Progenitor cell of endocrine pancreas (in vitro differentiated cells): Measurements from ENCODE around the gene ITGA4. TPM values are rescaled to one million over a fixed set of nuclear protein-coding genes. Genes with fewer than 3 reads are reported as not detected.

ENCODE experiments used
- DNase-seq: peaks from one replicate; pipeline ENCODE4 v3.0.0; 2021; ENCODE audit warnings: low spot score; ENCODE audit not compliant: unreplicated experiment
- H3K27ac Mint-ChIP-seq: 2 replicates; pipeline ENCODE4 v1.8.0; 2021; ENCODE audit warnings: mild to moderate bottlenecking, moderate library complexity, mixed read lengths
- H3K27me3 Mint-ChIP-seq: 2 replicates; pipeline ENCODE4 v1.8.0; 2021; ENCODE audit warnings: mixed read lengths
- H3K36me3 Mint-ChIP-seq: 2 replicates; pipeline ENCODE4 v1.8.0; 2022; ENCODE audit warnings: mixed read lengths; ENCODE audit not compliant: insufficient read depth
- H3K4me1 Mint-ChIP-seq: 2 replicates; pipeline ENCODE4 v1.8.0; 2021; ENCODE audit warnings: low read depth, mixed read lengths
- H3K4me3 Mint-ChIP-seq: 2 replicates; pipeline ENCODE4 v1.8.0; 2021; ENCODE audit warnings: low read depth, mild to moderate bottlenecking, moderate library complexity, mixed read lengths
- H3K9me3 Mint-ChIP-seq: 2 replicates; pipeline ENCODE4 v1.8.0; 2021; ENCODE audit warnings: low read depth, mixed read lengths
- CTCF ChIP-seq: fragments of 200-600 bp; sonication (generic); IDR thresholded peaks from one replicate; pipeline ENCODE4 v1.5.0; 2021; ENCODE audit warnings: antibody characterized with exemption, mild to moderate bottlenecking; ENCODE audit not compliant: unreplicated experiment
- total RNA-seq: library from RNA; stranded (reverse); gene quantifications from 2 replicates; pipeline ENCODE4 v1.2.1, GENCODE V29; 2021

Gene ITGA4
- total RNA-seq, 1 donor from 2014 or later: 0.96 TPM

DNA sequence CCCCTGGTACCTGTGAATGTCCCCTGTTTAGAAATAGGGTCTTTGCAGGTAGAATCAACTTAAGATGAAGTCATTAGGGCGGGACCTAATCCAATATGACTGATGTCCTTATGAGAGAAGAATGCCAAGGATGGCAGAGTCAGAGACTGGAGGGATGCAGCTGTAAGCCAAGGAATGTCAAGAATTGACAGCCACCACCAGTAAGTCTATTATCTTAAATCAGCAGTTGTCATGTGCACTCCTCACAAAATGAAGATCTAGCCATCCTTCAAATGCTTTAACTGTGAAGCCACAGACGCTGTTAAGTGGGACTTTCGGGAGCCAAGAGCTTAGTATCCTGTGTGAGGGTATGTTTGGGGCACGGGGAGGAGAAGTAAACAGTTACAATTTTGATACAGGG lies 83.2 kb downstream of the ITGA4 start:
- Mint-ChIP-seq H3K4me3 (no peak overlapping the region), H3K4me1 (peaks cover 3% of the 10 kb centered on the region), H3K36me3 (no peaks in the 10 kb centered on the region), H3K9me3 (no peaks in the 10 kb centered on the region), H3K27me3 (peaks cover 6% of the 10 kb centered on the region), H3K27ac (no peak overlapping the region)
- no peak for TF ChIP-seq CTCF
- no peak for DNase-seq

GRCh38 chr2:181542170-181542569 lies 85.0 kb downstream of the ITGA4 start:
- Mint-ChIP-seq H3K4me3 (no peak overlapping the region), H3K36me3 (no peaks in the 10 kb centered on the region), H3K27ac (no peak overlapping the region), H3K9me3 (peaks cover 4% of the 10 kb centered on the region), H3K27me3 (peaks cover 6% of the 10 kb centered on the region), H3K4me1 (peaks cover 7% of the 10 kb centered on the region)
- no peak for TF ChIP-seq CTCF
- no peak for DNase-seq

GRCh38 chr2:181546086-181546485 lies 88.9 kb downstream of the ITGA4 start:
- no peak overlapping the region for H3K4me3 Mint-ChIP-seq
- peaks cover 4% of the 10 kb centered on the region for H3K9me3 Mint-ChIP-seq
- no peak for DNase-seq
- H3K27me3 Mint-ChIP-seq: peaks cover 3% of the 10 kb centered on the region
- H3K4me1 Mint-ChIP-seq: peaks cover 3% of the 10 kb centered on the region
- H3K27ac Mint-ChIP-seq: no peak overlapping the region
- no peaks in the 10 kb centered on the region for H3K36me3 Mint-ChIP-seq
- TF ChIP-seq CTCF: no peak

DNA sequence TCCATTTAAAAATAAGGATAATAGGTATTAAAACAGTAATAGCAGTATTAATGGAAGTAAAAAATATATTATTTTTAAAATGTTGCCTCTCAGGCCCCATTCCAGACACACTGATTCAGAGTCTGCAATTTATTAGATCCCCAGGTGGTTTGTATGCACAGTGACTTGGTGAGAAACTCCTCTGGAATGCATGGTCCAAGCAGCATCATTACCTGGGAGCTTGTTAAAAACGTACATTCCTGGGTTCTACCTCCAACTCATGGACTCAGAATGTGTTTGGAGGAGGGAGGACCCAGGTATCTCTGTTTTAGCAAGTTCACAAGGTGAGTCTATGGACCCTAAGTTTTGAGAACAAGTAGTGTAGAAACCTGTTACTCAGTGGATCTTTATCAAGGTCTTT lies 95.6 kb downstream of the ITGA4 start:
- DNase-seq: no peak
- Mint-ChIP-seq H3K4me1 (no peaks in the 10 kb centered on the region), H3K27me3 (no peaks in the 10 kb centered on the region), H3K4me3 (no peak overlapping the region), H3K9me3 (no peaks in the 10 kb centered on the region), H3K27ac (no peak overlapping the region), H3K36me3 (no peaks in the 10 kb centered on the region)
- no peak for TF ChIP-seq CTCF

DNA sequence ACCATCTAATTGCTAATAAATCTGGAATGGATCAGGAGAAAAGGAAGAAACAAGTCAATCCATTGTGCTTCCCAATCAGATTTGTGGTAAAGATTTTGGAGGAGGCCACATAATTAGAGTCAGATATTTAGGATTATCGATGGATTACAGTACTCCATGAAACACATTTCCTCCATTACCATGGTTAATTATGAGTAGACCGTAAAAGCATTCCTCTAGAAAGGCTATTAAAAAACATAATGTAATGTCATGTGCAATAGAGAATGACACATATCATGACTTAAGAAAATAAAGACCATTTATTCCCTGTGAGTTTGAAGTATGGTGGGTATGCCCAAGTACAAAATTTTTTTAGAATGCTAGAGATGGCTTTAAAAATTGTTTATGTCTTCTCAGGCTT lies 96.1 kb downstream of the ITGA4 start:
- Mint-ChIP-seq H3K9me3 (no peaks in the 10 kb centered on the region), H3K36me3 (no peaks in the 10 kb centered on the region), H3K27ac (no peak overlapping the region), H3K27me3 (no peaks in the 10 kb centered on the region), H3K4me3 (no peak overlapping the region), H3K4me1 (no peaks in the 10 kb centered on the region)
- TF ChIP-seq CTCF: no peak
- DNase-seq: no peak
